ENCODE results near the gene LRCOL1.

The LRCOL1 gene

GRCh38 chr12:132635076-132635955, 24.9 kb upstream of the LRCOL1 start:
- no peak for DNase-seq

GRCh38 chr12:132634411-132634990, 24.1 kb upstream of the LRCOL1 start:
- no peak for DNase-seq

- DNase-seq = no peak
Observed at GRCh38 chr12:132633901-132634300, 23.5 kb upstream of the LRCOL1 start.

GRCh38 chr12:132633398-132633797, 23.0 kb upstream of the LRCOL1 start:
- no peak for DNase-seq

GRCh38 chr12:132632521-132633228, 22.3 kb upstream of the LRCOL1 start:
- no peak for DNase-seq

- DNase-seq = no peak
Observed at GRCh38 chr12:132631666-132632065, 21.3 kb upstream of the LRCOL1 start.

GRCh38 chr12:132630672-132631071, 20.3 kb upstream of the LRCOL1 start:
- no peak for DNase-seq

- no peak for DNase-seq
Observed at GRCh38 chr12:132629330-132629729, 18.9 kb upstream of the LRCOL1 start.

GRCh38 chr12:132625731-132626430, 15.5 kb upstream of the LRCOL1 start:
- no peak for DNase-seq

- no peak for DNase-seq
Observed at GRCh38 chr12:132624910-132625630, 14.7 kb upstream of the LRCOL1 start.

GRCh38 chr12:132624186-132624855, 13.9 kb upstream of the LRCOL1 start:
- no peak for DNase-seq

GRCh38 chr12:132623072-132623869, 12.9 kb upstream of the LRCOL1 start:
- no peak for DNase-seq

- DNase-seq = no peak
Observed at GRCh38 chr12:132622437-132623071, 12.2 kb upstream of the LRCOL1 start.

- DNase-seq = no peak
Observed at GRCh38 chr12:132621657-132622435, 11.5 kb upstream of the LRCOL1 start.

GRCh38 chr12:132620899-132621656, 10.7 kb upstream of the LRCOL1 start:
- DNase-seq = no peak

GRCh38 chr12:132620113-132620898, 9.9 kb upstream of the LRCOL1 start:
- no peak for DNase-seq

GRCh38 chr12:132619386-132620112, 9.2 kb upstream of the LRCOL1 start:
- no peak for DNase-seq

GRCh38 chr12:132619071-132619385, 8.6 kb upstream of the LRCOL1 start:
- DNase-seq = no peak

Measured in CD4-positive, alpha-beta T cell treated with Interferon alpha-2 for 1 hour (primary cell).